A673 (cell line): ENCODE data around the gene ZNF678. TPM values are rescaled to one million over a fixed set of nuclear protein-coding genes. Genes with fewer than 3 reads are reported as not detected.

ENCODE experiments used
- BruUV-seq: library from RNA; stranded (reverse); fragments of 400-500 nt; replicated peaks from 2 replicates; lab custom pipeline; 2021; lab: Mats Ljungman, UMichigan
- CTCF ChIA-PET: fragments of 300-600 bp; sonication (Branson Sonifier 250); formaldehyde crosslinking; loops from one replicate; lab custom pipeline; 2022; ENCODE audit warnings: antibody characterized with exemption; lab: Charles Lee
- POLR2A ChIA-PET: fragments of 300-600 bp; sonication (Branson Sonifier 250); formaldehyde crosslinking; loops from one replicate; lab custom pipeline; 2022; ENCODE audit warnings: antibody characterized with exemption; ENCODE audit not compliant: low non-redundant PET; lab: Charles Lee
- DNase-seq: peaks from one replicate; pipeline ENCODE4 v3.0.0-alpha.2; 2015; ENCODE audit warnings: low spot score
- H3K27ac ChIP-seq: fragments of 200-600 bp; sonication (generic); 2 replicates; pipeline ENCODE4 v1.5.1; 2016; ENCODE audit warnings: mixed run types, low read depth, mild to moderate bottlenecking, mixed read lengths, antibody characterized with exemption, low read length; ENCODE audit not compliant: poor library complexity, severe bottlenecking
- H3K27me3 ChIP-seq: fragments of 200-600 bp; sonication (generic); replicated peaks from 2 replicates; pipeline ENCODE4 v1.6.1; 2017; ENCODE audit warnings: mixed run types, low read depth, mild to moderate bottlenecking, mixed read lengths, antibody characterized with exemption, low read length; ENCODE audit not compliant: insufficient read depth, poor library complexity
- H3K36me3 ChIP-seq: fragments of 200-600 bp; sonication (generic); 2 replicates; pipeline ENCODE4 v1.6.1; 2016; ENCODE audit warnings: mixed run types, mild to moderate bottlenecking, mixed read lengths, antibody characterized with exemption, low read length; ENCODE audit not compliant: insufficient read depth, poor library complexity, severe bottlenecking
- H3K4me1 ChIP-seq: fragments of 200-600 bp; sonication (generic); 2 replicates; pipeline ENCODE4 v1.6.1; 2017; ENCODE audit warnings: mixed run types, mild to moderate bottlenecking, mixed read lengths, antibody characterized with exemption, low read length; ENCODE audit not compliant: insufficient read depth, poor library complexity, severe bottlenecking
- H3K4me3 ChIP-seq: fragments of 200-600 bp; sonication (generic); 2 replicates; pipeline ENCODE4 v1.5.1; 2016; ENCODE audit warnings: low read depth, mixed run types, mild to moderate bottlenecking, mixed read lengths, low read length; ENCODE audit not compliant: poor library complexity, severe bottlenecking
- H3K9me3 ChIP-seq: fragments of 200-600 bp; sonication (generic); 2 replicates; pipeline ENCODE4 v1.6.1; 2016; ENCODE audit warnings: mixed run types, low read depth, mild to moderate bottlenecking, mixed read lengths, antibody characterized with exemption, low read length; ENCODE audit not compliant: poor library complexity, severe bottlenecking
- EZH2 ChIP-seq: fragments of 200-600 bp; sonication (generic); IDR thresholded peaks from 2 replicates; pipeline ENCODE4 v1.6.1; 2017; ENCODE audit warnings: borderline replicate concordance, low read depth, mild to moderate bottlenecking, mixed read lengths, antibody characterized with exemption, low read length; ENCODE audit not compliant: poor library complexity, severe bottlenecking
- intact Hi-C: fragments of 100-400 bp; cut with micrococcal nuclease; formaldehyde crosslinking; loops from one replicate; pipeline ENCODE4 v1.10.0; 2022; ENCODE audit not compliant: unreplicated experiment
- total RNA-seq: library from RNA; stranded (reverse); gene quantifications from 2 replicates; pipeline ENCODE4 v1.2.3, GENCODE V29; 2021
- TF ChIP-seq, protein P1 (sequence below): fragments of 300-800, 200-600 bp; sonication (generic); conservative IDR thresholded peaks from 2 replicates; pipeline ENCODE4 v1.5.1; 2017; ENCODE audit warnings: low read depth, mild to moderate bottlenecking, antibody characterized with exemption, low read length, moderate library complexity, mixed read lengths

ZNF678 gene
- total RNA-seq, 1 experiment from 2014 or later, result 10.2 TPM

DNA sequence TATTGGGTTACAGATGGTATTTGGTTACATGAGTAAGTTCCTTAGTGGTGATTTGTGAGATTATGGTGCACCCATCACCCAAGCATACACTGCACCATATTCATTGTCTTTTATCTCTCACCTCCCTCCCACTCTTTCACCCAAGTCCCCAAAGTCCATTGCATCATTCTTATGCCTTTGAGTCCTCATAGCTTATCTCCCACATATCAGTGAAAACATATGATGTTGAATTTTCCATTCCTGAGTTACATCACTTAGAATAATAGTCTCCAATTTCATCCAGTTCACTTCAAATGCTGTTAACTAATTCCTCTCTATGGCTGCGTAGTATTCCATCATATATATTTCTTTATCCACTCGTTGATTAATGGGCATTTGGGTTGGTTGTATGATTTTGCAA is 36.8 kb upstream of the ZNF678 start:
- no TSS peak for BruUV-seq
- POLR2A ChIA-PET, result no interaction called here
- Histone ChIP-seq H3K4me1 (no peaks in the 10 kb centered on the region), H3K27me3 (no peaks in the 10 kb centered on the region), H3K4me3 (no peak overlapping the region), H3K27ac (no peak overlapping the region), H3K36me3 (no peaks in the 10 kb centered on the region), H3K9me3 (peaks cover 38% of the 10 kb centered on the region)
- no peak for TF ChIP-seq EZH2
- TF ChIP-seq, protein P1, sequence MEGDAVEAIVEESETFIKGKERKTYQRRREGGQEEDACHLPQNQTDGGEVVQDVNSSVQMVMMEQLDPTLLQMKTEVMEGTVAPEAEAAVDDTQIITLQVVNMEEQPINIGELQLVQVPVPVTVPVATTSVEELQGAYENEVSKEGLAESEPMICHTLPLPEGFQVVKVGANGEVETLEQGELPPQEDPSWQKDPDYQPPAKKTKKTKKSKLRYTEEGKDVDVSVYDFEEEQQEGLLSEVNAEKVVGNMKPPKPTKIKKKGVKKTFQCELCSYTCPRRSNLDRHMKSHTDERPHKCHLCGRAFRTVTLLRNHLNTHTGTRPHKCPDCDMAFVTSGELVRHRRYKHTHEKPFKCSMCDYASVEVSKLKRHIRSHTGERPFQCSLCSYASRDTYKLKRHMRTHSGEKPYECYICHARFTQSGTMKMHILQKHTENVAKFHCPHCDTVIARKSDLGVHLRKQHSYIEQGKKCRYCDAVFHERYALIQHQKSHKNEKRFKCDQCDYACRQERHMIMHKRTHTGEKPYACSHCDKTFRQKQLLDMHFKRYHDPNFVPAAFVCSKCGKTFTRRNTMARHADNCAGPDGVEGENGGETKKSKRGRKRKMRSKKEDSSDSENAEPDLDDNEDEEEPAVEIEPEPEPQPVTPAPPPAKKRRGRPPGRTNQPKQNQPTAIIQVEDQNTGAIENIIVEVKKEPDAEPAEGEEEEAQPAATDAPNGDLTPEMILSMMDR, result no peak
- CTCF ChIA-PET, result no interaction called here
- intact Hi-C loops, result no loop called here
- DNase-seq, result no peak

DNA sequence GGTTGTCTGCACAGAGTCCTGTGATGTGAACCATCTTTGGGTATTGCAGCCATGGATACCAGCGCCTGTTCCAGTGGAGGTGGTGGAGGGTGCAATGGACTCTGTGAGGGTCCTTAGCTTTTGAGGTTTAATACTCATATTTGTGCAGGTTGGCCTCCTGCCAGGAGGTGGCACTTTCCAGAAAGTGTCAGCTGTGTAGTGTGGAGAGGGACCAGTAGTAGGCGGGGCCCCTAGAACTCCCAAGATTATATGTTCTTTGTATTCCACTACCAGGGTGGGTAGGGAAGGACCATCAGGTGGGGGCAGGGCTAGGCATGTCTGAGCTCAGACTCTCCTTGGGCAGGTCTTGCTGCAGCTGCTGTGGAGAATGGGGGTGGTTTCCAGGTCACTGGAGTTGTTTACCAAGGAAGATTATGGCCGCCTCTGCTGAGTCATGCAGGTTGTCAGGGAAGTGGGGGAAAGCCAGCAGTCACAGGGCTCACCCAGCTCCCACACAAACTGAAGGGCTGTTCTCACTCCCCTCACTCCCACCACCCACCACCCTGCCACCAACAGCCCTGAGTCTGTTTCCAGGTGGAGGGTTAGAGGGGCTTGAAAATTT is 31.2 kb upstream of the ZNF678 start:
- no peaks in the 10 kb centered on the region for H3K27me3 ChIP-seq
- no peaks in the 10 kb centered on the region for H3K36me3 ChIP-seq
- TF ChIP-seq, protein P1, result no peak
- TF ChIP-seq EZH2, result no peak
- no peak overlapping the region for H3K4me3 ChIP-seq
- no peak for DNase-seq
- CTCF ChIA-PET, result no interaction called here
- H3K9me3 ChIP-seq, result peaks cover 50% of the 10 kb centered on the region
- intact Hi-C loops, result no loop called here
- POLR2A ChIA-PET, result interaction anchor here (0.6 kb wide), 1 partner anchor 297 kb away, joined by 3 read pairs; no protein-coding TSS in a partner anchor
- H3K4me1 ChIP-seq, result no peaks in the 10 kb centered on the region
- no TSS peak for BruUV-seq
- H3K27ac ChIP-seq, result no peak overlapping the region

DNA sequence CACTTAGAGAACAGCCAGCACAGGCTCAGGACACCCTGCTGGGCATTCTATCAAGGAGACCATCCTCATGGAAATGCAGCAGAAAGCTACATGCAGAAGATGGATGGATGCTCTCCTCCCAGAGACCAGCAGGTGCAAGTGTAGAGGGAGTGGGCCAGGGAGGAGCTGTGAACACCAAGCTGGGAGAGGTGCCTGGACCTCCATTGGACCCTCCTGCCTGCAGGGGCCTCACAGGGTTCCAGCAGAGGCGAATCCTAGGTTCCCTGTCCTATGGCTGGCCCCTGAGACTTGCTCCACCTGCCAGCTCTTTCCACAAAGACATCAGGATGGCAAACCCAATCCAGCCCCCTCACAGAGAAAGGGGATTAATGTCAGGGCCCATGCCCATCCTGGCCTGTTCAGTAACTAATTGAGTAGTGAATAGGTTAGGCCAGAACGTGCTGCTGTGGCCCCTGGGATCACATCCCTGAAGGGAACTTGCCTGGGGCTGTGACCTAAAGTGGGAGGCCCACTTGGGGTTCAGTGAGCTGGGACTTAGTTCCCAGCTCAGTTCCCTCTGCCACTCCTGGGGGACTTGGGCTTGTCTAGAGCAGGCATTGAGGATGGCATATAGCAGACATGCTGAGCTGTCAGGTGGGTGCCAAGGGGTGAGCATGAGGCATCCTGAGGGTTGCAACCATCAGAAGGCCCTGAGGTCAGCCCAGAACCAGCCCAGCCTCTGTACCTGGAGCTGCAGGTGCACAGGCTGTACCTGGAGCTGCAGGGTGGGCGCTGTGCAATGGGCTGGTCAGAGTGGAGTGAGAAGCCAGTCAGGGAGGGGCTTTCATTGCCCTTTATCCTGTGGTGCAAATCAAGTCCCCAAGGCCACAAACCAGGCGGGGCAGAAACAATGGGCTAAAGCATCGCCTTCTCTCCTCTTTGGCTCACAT is 22.9 kb upstream of the ZNF678 start:
- peaks cover 4% of the 10 kb centered on the region for H3K4me1 ChIP-seq
- no peak overlapping the region for H3K4me3 ChIP-seq
- no peaks in the 10 kb centered on the region for H3K9me3 ChIP-seq
- H3K27me3 ChIP-seq, result no peaks in the 10 kb centered on the region
- H3K27ac ChIP-seq, result no peak overlapping the region
- intact Hi-C loops, result no loop called here
- no TSS peak for BruUV-seq
- CTCF ChIA-PET, result no interaction called here
- POLR2A ChIA-PET, result no interaction called here
- H3K36me3 ChIP-seq, result no peaks in the 10 kb centered on the region
- no peak for TF ChIP-seq EZH2
- TF ChIP-seq, protein P1, result no peak
- DNase-seq, result no peak
